IMR-90 (cell line): ENCODE measurements around the gene ACE. TPM values are rescaled to one million over a fixed set of nuclear protein-coding genes. Genes with fewer than 3 reads are reported as not detected.
A peak's percentile ranks its signal among the peaks of the same experiment; 100 is the strongest.

Source experiments
- ATAC-seq: fragments of 200-7000 bp; cut with Tn5 transposase; 2 replicates; pipeline ENCODE4 v1.9.1; 2020; ENCODE audit warnings: low read depth, mild to moderate bottlenecking, moderate library complexity
- BruUV-seq: library from RNA; stranded (reverse); fragments of 400-500 nt; replicated peaks from 2 replicates; lab custom pipeline; 2021; lab: Mats Ljungman, UMichigan
- CTCF ChIA-PET: fragments of 300-600 bp; formaldehyde crosslinking; extraction: SDS; loops from one replicate; lab custom pipeline; 2021; ENCODE audit warnings: antibody characterized with exemption; lab: Yijun Ruan, JAX
- POLR2A ChIA-PET: fragments of 300-600 bp; sonication (Branson Sonifier 250); formaldehyde crosslinking; loops from one replicate; lab custom pipeline; 2022; ENCODE audit warnings: antibody characterized with exemption; ENCODE audit not compliant: unreplicated experiment; lab: Charles Lee
- DNase-seq: peaks from one replicate; pipeline ENCODE4 v3.0.0; 2013
- H2AFZ ChIP-seq: replicated peaks from 2 replicates; pipeline ENCODE3; 2013; ENCODE audit warnings: low read length, mild to moderate bottlenecking; ENCODE audit not compliant: poor library complexity
- H2AK5ac ChIP-seq: 2 replicates; pipeline ENCODE4 v1.6.1; 2013; ENCODE audit warnings: low read depth, low read length, inconsistent platforms
- H2AK9ac ChIP-seq: replicated peaks from 2 replicates; pipeline ENCODE3; 2013; ENCODE audit warnings: mild to moderate bottlenecking, low read depth, low read length, moderate library complexity; ENCODE audit not compliant: poor library complexity
- H2BK120ac ChIP-seq: 2 replicates; pipeline ENCODE4 v1.6.1; 2013; ENCODE audit warnings: low read depth, low read length, inconsistent platforms
- H2BK15ac ChIP-seq: 3 replicates; pipeline ENCODE4 v1.6.1; 2013; ENCODE audit warnings: low read depth, low read length, inconsistent platforms
- H2BK20ac ChIP-seq: 2 replicates; pipeline ENCODE4 v1.6.1; 2013; ENCODE audit warnings: low read depth, mild to moderate bottlenecking, inconsistent platforms, low read length, moderate library complexity
- H2BK5ac ChIP-seq: 2 replicates; pipeline ENCODE4 v1.6.1; 2013; ENCODE audit warnings: mild to moderate bottlenecking, low read depth, low read length, inconsistent platforms; ENCODE audit not compliant: poor library complexity, severe bottlenecking
- H3K14ac ChIP-seq: replicated peaks from 2 replicates; pipeline ENCODE4 v1.6.1; 2013; ENCODE audit warnings: low read depth, low read length, inconsistent platforms
- H3K18ac ChIP-seq: 2 replicates; pipeline ENCODE4 v1.6.1; 2013; ENCODE audit warnings: low read depth, low read length, control low read depth
- H3K23ac ChIP-seq: 2 replicates; pipeline ENCODE4 v1.6.1; 2013; ENCODE audit warnings: low read depth, low read length, inconsistent platforms
- H3K27ac ChIP-seq: 2 replicates; pipeline ENCODE4 v1.5.1; 2013; ENCODE audit warnings: mild to moderate bottlenecking, control low read depth, low read length; ENCODE audit not compliant: insufficient read depth
- H3K27me3 ChIP-seq: 2 replicates; pipeline ENCODE4 v1.6.1; 2013; ENCODE audit warnings: low read length; ENCODE audit not compliant: control insufficient read depth, insufficient read depth
- H3K36me3 ChIP-seq: 2 replicates; pipeline ENCODE4 v1.6.1; 2013; ENCODE audit warnings: low read length, mixed read lengths; ENCODE audit not compliant: control insufficient read depth, insufficient read depth
- H3K4ac ChIP-seq: 2 replicates; pipeline ENCODE4 v1.6.1; 2013; ENCODE audit warnings: low read depth, low read length, inconsistent platforms
- H3K4me1 ChIP-seq: 2 replicates; pipeline ENCODE4 v1.6.1; 2013; ENCODE audit warnings: low read length, mixed read lengths; ENCODE audit not compliant: control insufficient read depth, insufficient read depth
- H3K4me2 ChIP-seq: 2 replicates; pipeline ENCODE4 v1.6.1; 2013; ENCODE audit warnings: low read depth, mild to moderate bottlenecking, control low read depth, low read length, moderate library complexity
- H3K4me3 ChIP-seq: 2 replicates; pipeline ENCODE4 v1.5.1; 2013; ENCODE audit warnings: low read depth, mild to moderate bottlenecking, control low read depth, low read length, moderate library complexity; ENCODE audit not compliant: insufficient read depth
- H3K56ac ChIP-seq: 2 replicates; pipeline ENCODE4 v1.6.1; 2013; ENCODE audit warnings: low read length, inconsistent platforms; ENCODE audit not compliant: insufficient read depth; ENCODE audit errors: extremely low read depth
- H3K79me1 ChIP-seq, 2 experiments: 2 replicates each; pipeline ENCODE4 v1.6.1; 2013; ENCODE audit warnings: low read length in 2 of 2, inconsistent platforms in 1 of 2, low read depth in 1 of 2
- H3K9ac ChIP-seq: 2 replicates; pipeline ENCODE4 v1.6.1; 2013; ENCODE audit warnings: low read depth, low read length, control low read depth
- H3K9me1 ChIP-seq: 2 replicates; pipeline ENCODE4 v1.6.1; 2013; ENCODE audit warnings: low read length, inconsistent platforms; ENCODE audit not compliant: insufficient read depth
- H3K9me3 ChIP-seq: 2 replicates; pipeline ENCODE4 v1.6.1; 2013; ENCODE audit warnings: low read length; ENCODE audit not compliant: control insufficient read depth, insufficient read depth
- H4K20me1 ChIP-seq: 2 replicates; pipeline ENCODE4 v1.6.1; 2013; ENCODE audit warnings: low read length, inconsistent platforms; ENCODE audit not compliant: insufficient read depth
- H4K5ac ChIP-seq: 2 replicates; pipeline ENCODE4 v1.6.1; 2013; ENCODE audit warnings: mild to moderate bottlenecking, low read depth, low read length, control low read depth
- H4K8ac ChIP-seq, 2 experiments: 2 replicates each; pipeline ENCODE4 v1.6.1; 2013; ENCODE audit warnings: low read depth in 2 of 2, low read length in 2 of 2, control low read depth in 1 of 2, inconsistent platforms in 1 of 2
- H4K91ac ChIP-seq: 2 replicates; pipeline ENCODE4 v1.6.1; 2013; ENCODE audit warnings: low read depth, low read length, inconsistent platforms; ENCODE audit not compliant: insufficient read depth
- BHLHE40 ChIP-seq: fragments of 150-350 bp; IDR thresholded peaks from 2 replicates; pipeline ENCODE4 v1.6.1; 2016; ENCODE audit warnings: mild to moderate bottlenecking, low read depth, low read length
- CEBPB ChIP-seq: IDR thresholded peaks from 2 replicates; pipeline ENCODE4 v1.6.1; 2012; ENCODE audit warnings: low read depth, low read length, improper control_type of control experiment
- CHD1 ChIP-seq: IDR thresholded peaks from 2 replicates; pipeline ENCODE4 v1.6.1; 2012; ENCODE audit warnings: low read depth, low read length, improper control_type of control experiment
- FOS ChIP-seq: fragments of 150-350 bp; IDR thresholded peaks from 2 replicates; pipeline ENCODE4 v1.6.1; 2016; ENCODE audit warnings: low read depth, low read length
- MAFK ChIP-seq: IDR thresholded peaks from 2 replicates; pipeline ENCODE4 v1.6.1; 2012; ENCODE audit warnings: low read depth, low read length, improper control_type of control experiment
- MAZ ChIP-seq: IDR thresholded peaks from 2 replicates; pipeline ENCODE4 v1.6.1; 2012; ENCODE audit warnings: low read depth, mild to moderate bottlenecking, low read length, improper control_type of control experiment, moderate library complexity, borderline replicate concordance
- MXI1 ChIP-seq: IDR thresholded peaks from 2 replicates; pipeline ENCODE4 v1.6.1; 2012; ENCODE audit warnings: low read depth, mild to moderate bottlenecking, low read length, moderate library complexity, borderline replicate concordance
- NFE2L2 ChIP-seq: fragments of 150-350 bp; IDR thresholded peaks from 2 replicates; pipeline ENCODE4 v1.6.1; 2016; ENCODE audit warnings: low read depth, mild to moderate bottlenecking, low read length
- POLR2A ChIP-seq: IDR thresholded peaks from 2 replicates; pipeline ENCODE4 v1.6.1; 2012; ENCODE audit warnings: mild to moderate bottlenecking, low read depth, low read length
- RAD21 ChIP-seq: IDR thresholded peaks from 2 replicates; pipeline ENCODE4 v1.6.1; 2012; ENCODE audit warnings: low read length, improper control_type of control experiment
- RFX5 ChIP-seq: IDR thresholded peaks from 2 replicates; pipeline ENCODE4 v1.8.0; 2012; ENCODE audit warnings: low read depth, mild to moderate bottlenecking, low read length, moderate library complexity
- SMC3 ChIP-seq: fragments of 150-350 bp; IDR thresholded peaks from 2 replicates; pipeline ENCODE4 v1.6.1; 2016; ENCODE audit warnings: low read depth, mild to moderate bottlenecking, antibody characterized with exemption, low read length, moderate library complexity
- WGBS, 2 experiments: methylation state at CpG; one replicate each; pipeline versions ENCODE4 v1.1.5 to v1.1.7; 2013; ENCODE audit warnings: missing lambda C conversion rate in 2 of 2; ENCODE audit not compliant: insufficient read length in 1 of 2; ENCODE audit errors: extremely low coverage in 2 of 2; 5-methylcytosine and 5-hydroxymethylcytosine counted together
- dilution Hi-C: fragments of 300-500 bp; cut with HindIII; formaldehyde crosslinking; loops from one replicate; pipeline ENCODE4 v1.14.3; 2018; ENCODE audit warnings: low sequenced_read_pairs; ENCODE audit not compliant: unreplicated experiment
- in situ Hi-C: fragments of 300-500 bp; cut with MboI; formaldehyde crosslinking; loops from 3 replicates; pipeline ENCODE4 v1.14.3; 2019; ENCODE audit warnings: low sequenced_read_pairs, inconsistent platforms, mixed read lengths
- intact Hi-C: fragments of 100-400 bp; cut with micrococcal nuclease; formaldehyde crosslinking; loops from 2 replicates; pipeline ENCODE4 v1.10.0; 2022
- polyA plus RNA-seq, 3 experiments: library from polyadenylated mRNA; depleted of rRNA; stranded (reverse); fragments of >200 nt; gene quantifications; 2 replicates each; pipeline ENCODE4 v1.2.3, GENCODE V29; 2012; ENCODE audit warnings: low replicate concordance in 1 of 3
- total RNA-seq: library from RNA; depleted of rRNA; stranded (reverse); fragments of >200 nt; gene quantifications from 2 replicates; pipeline ENCODE4 v1.2.3, GENCODE V29; 2012
- TF ChIP-seq, protein P1 (sequence below): fragments of 150-350 bp; IDR thresholded peaks from 2 replicates; pipeline ENCODE4 v1.6.1; 2016; ENCODE audit warnings: low read depth, mild to moderate bottlenecking, low read length, moderate library complexity, borderline replicate concordance
- TF ChIP-seq, protein P2 (sequence below): conservative IDR thresholded peaks from 2 replicates; pipeline ENCODE4 v1.5.1; 2012; ENCODE audit warnings: mild to moderate bottlenecking, low read depth, low read length, improper control_type of control experiment

Gene ACE
- total and polyA plus RNA-seq, 2 of the 4 experiments (the other 2 are of a cell fraction): 1.4 to 5.8 TPM

GRCh38 chr17:63483655-63484575 lies 7.1 kb downstream of the ACE start:
- Histone ChIP-seq H3K9ac (no peak overlapping the region), H3K27ac (no peak overlapping the region), H3K4me1 (peaks cover 2% of the 10 kb centered on the region; the same call in 1 of the 2 replicates), H2BK120ac (no peak overlapping the region), H4K91ac (no peak overlapping the region), H3K4me2 (no peak overlapping the region), H3K36me3 (no peaks in the 10 kb centered on the region), H4K20me1 (no peaks in the 10 kb centered on the region), H3K56ac (no peak overlapping the region), H2BK15ac (no peak overlapping the region), H2BK5ac (no peak overlapping the region), H3K9me3 (no peaks in the 10 kb centered on the region), H3K27me3 (peaks cover 2% of the 10 kb centered on the region; the same call in 1 of the 2 replicates), H3K4me3 (no peak overlapping the region), H2AK5ac (no peak overlapping the region), H4K5ac (no peak overlapping the region), H3K79me1 (no peaks in the 10 kb centered on the region), H4K8ac (no peak overlapping the region), H2BK20ac (no peak overlapping the region), H3K14ac (no peak overlapping the region), H3K18ac (no peak overlapping the region), H2AFZ (peak overlapping the region; percentile 63), H2AK9ac (no peak overlapping the region), H3K4ac (no peak overlapping the region), H3K9me1 (no peaks in the 10 kb centered on the region; the same call in 1 of the 2 replicates), H3K23ac (no peak overlapping the region)
- DNase-seq: no peak
- ATAC-seq: no peak
- WGBS, 2 experiments: 82% methylated on average over 4 of the region's 16 CpGs; no CpG with 5 or more reads in 1 of the 2 experiments
- in situ Hi-C loops: no loop called here
- TF ChIP-seq NFE2L2 (no peak), RFX5 (no peak), FOS (no peak), MAFK (no peak), SMC3 (no peak), BHLHE40 (no peak), POLR2A (no peak), CEBPB (no peak), CHD1 (no peak), MAZ (no peak), MXI1 (no peak), RAD21 (no peak)
- TF ChIP-seq, protein P1, sequence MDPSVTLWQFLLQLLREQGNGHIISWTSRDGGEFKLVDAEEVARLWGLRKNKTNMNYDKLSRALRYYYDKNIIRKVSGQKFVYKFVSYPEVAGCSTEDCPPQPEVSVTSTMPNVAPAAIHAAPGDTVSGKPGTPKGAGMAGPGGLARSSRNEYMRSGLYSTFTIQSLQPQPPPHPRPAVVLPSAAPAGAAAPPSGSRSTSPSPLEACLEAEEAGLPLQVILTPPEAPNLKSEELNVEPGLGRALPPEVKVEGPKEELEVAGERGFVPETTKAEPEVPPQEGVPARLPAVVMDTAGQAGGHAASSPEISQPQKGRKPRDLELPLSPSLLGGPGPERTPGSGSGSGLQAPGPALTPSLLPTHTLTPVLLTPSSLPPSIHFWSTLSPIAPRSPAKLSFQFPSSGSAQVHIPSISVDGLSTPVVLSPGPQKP: no peak
- TF ChIP-seq, protein P2, sequence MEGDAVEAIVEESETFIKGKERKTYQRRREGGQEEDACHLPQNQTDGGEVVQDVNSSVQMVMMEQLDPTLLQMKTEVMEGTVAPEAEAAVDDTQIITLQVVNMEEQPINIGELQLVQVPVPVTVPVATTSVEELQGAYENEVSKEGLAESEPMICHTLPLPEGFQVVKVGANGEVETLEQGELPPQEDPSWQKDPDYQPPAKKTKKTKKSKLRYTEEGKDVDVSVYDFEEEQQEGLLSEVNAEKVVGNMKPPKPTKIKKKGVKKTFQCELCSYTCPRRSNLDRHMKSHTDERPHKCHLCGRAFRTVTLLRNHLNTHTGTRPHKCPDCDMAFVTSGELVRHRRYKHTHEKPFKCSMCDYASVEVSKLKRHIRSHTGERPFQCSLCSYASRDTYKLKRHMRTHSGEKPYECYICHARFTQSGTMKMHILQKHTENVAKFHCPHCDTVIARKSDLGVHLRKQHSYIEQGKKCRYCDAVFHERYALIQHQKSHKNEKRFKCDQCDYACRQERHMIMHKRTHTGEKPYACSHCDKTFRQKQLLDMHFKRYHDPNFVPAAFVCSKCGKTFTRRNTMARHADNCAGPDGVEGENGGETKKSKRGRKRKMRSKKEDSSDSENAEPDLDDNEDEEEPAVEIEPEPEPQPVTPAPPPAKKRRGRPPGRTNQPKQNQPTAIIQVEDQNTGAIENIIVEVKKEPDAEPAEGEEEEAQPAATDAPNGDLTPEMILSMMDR: no peak
- CTCF ChIA-PET: interaction anchor here (1.4 kb wide), 1 partner anchor 128 kb away, joined by 4 read pairs; no protein-coding TSS in a partner anchor
- intact Hi-C loops: no loop called here
- BruUV-seq: no TSS peak
- POLR2A ChIA-PET: no interaction called here
- dilution Hi-C loops: no loop called here
